Mucosa of descending colon (tissue), 3 donors: Measurements from ENCODE around the gene MRPS9. TPM values are rescaled to one million over a fixed set of nuclear protein-coding genes. Genes with fewer than 3 reads are reported as not detected.

Experiments used
- ATAC-seq: fragments of 200-7000 bp; cut with Tn5 transposase; one replicate; pipeline ENCODE4 v1.9.1; 2020; ENCODE audit warnings: mild to moderate bottlenecking, moderate library complexity
- DNase-seq, 3 donors: peaks; one replicate each; pipeline ENCODE4 v3.0.0-alpha.2; 2020
- H3K36me3 ChIP-seq: fragments of 200-600 bp; one replicate; pipeline ENCODE4 v1.8.0; 2021; ENCODE audit warnings: low read depth, mild to moderate bottlenecking
- H3K4me1 ChIP-seq: fragments of 200-600 bp; one replicate; pipeline ENCODE4 v1.8.0; 2021; ENCODE audit warnings: low read depth, mild to moderate bottlenecking
- H3K4me3 ChIP-seq: fragments of 200-600 bp; one replicate; pipeline ENCODE4 v1.8.0; 2021; ENCODE audit warnings: mild to moderate bottlenecking
- H3K9me3 ChIP-seq: fragments of 200-600 bp; one replicate; pipeline ENCODE4 v1.8.0; 2021; ENCODE audit warnings: mild to moderate bottlenecking
- intact Hi-C, 2 donors: fragments of 100-400 bp; cut with DNase I in 1 of 2; cut with micrococcal nuclease in 1 of 2; formaldehyde crosslinking; loops; one replicate each; pipeline versions ENCODE4 v1.11.0 to v1.11.1; 2022; cut with DNase I, micrococcal nuclease
- total RNA-seq, 3 donors: library from RNA; stranded (reverse); fragmentation: NEBNext Ultra II Directional in 2 of 3; extraction: Animal tissue kit (Norgen Biotek cat#: 25700) in 2 of 3; gene quantifications; one replicate each; pipeline versions ENCODE4 v1.2.1 to v1.2.4, GENCODE V29; 2021 to 2023
- TF ChIP-seq, protein P1 (sequence below): fragments of 200-600 bp; IDR thresholded peaks from one replicate; pipeline ENCODE4 v1.8.0; 2022; ENCODE audit warnings: antibody characterized with exemption, mild to moderate bottlenecking
- donor health status: DM: no; HTN: no; CAD: no; lungs with moderate emphysema.
- donor health status: DM: no; HTN: no; CAD: no.
- donor health status: DM: no; HTN: yes; CAD: no.

The MRPS9 gene
- total RNA-seq, 3 donors from 2014 or later: 20.5 to 29.6 (median 22.6) TPM

DNA sequence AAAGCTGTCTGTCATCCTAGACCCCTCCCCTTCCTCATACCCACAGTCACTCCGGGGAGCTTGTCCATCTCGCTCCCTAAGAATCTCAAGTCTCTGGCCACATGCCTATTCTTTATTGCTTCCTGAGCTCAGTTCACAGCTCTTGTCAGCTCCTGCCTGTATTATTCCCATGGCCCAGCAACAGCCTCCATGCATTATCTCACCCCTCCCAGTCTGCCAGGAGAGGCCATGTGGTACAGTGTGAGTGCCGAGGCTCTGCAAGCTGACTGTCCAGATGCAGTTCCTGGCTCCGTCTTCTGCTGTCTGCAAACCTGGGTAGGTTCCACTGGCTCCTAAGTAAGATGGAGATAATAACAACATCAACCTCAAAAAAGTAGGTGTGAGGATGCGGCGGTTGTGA, 79.7 kb downstream of the MRPS9 start:
- intact Hi-C loops: loop anchor here in 1 of 2 donors (5.0 kb wide), 1 partner anchor 120 kb away; no protein-coding TSS in a partner anchor
- no peaks in the 10 kb centered on the region for H3K36me3 ChIP-seq
- DNase-seq (no peak), ATAC-seq (no peak)
- no peaks in the 10 kb centered on the region for H3K9me3 ChIP-seq
- H3K4me1 ChIP-seq: no peaks in the 10 kb centered on the region
- H3K4me3 ChIP-seq: no peak overlapping the region
- TF ChIP-seq, protein P1, sequence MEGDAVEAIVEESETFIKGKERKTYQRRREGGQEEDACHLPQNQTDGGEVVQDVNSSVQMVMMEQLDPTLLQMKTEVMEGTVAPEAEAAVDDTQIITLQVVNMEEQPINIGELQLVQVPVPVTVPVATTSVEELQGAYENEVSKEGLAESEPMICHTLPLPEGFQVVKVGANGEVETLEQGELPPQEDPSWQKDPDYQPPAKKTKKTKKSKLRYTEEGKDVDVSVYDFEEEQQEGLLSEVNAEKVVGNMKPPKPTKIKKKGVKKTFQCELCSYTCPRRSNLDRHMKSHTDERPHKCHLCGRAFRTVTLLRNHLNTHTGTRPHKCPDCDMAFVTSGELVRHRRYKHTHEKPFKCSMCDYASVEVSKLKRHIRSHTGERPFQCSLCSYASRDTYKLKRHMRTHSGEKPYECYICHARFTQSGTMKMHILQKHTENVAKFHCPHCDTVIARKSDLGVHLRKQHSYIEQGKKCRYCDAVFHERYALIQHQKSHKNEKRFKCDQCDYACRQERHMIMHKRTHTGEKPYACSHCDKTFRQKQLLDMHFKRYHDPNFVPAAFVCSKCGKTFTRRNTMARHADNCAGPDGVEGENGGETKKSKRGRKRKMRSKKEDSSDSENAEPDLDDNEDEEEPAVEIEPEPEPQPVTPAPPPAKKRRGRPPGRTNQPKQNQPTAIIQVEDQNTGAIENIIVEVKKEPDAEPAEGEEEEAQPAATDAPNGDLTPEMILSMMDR: no peak

DNA sequence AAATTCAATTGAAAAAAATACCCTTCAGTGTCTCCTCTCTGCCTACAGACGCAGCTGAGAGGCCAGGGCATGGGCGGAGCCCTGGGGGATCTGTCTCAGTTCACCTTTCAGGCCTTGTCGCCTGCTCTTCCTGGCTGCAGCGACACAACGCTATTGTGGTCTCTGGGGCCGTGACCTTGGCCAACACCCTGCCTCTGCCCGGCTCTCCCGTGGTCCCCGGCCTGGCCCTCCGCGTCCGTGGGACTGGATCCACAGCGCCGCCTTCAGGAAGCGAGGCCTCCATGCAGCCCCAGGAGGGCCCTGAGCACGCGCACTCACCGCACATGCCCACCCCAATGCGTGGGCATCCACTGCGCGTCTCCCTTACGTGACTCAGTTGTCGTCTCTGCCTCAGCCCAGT, 81.1 kb downstream of the MRPS9 start:
- H3K4me3 ChIP-seq: no peak overlapping the region
- H3K9me3 ChIP-seq: no peaks in the 10 kb centered on the region
- H3K36me3 ChIP-seq: no peaks in the 10 kb centered on the region
- DNase-seq (no peak), ATAC-seq (no peak)
- H3K4me1 ChIP-seq: no peaks in the 10 kb centered on the region
- intact Hi-C loops: loop anchor here in 1 of 2 donors (5.0 kb wide), 1 partner anchor 118 kb away; no protein-coding TSS in a partner anchor
- TF ChIP-seq, protein P1: no peak

DNA sequence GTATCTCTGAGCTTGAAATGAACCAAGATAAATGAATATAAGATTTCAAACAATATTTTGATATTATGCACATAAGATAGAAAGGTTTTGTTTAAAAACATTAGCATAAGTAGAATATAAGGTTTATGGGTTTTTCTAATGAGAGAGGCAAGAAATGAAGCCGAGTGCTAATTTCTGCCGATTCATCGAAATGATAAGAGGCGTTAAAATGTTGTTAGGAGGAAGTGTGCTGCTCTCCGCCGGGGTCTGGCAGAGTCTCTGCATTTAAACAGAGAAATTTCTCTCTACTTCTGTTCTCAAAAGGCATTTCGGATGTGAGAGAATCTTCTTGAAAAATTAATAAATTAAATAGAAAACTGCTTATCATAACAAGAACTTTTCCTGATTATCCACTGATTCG, 83.6 kb downstream of the MRPS9 start:
- TF ChIP-seq, protein P1: no peak
- intact Hi-C loops: no loop called here
- H3K4me3 ChIP-seq: no peak overlapping the region
- H3K4me1 ChIP-seq: no peaks in the 10 kb centered on the region
- H3K36me3 ChIP-seq: no peaks in the 10 kb centered on the region
- no peaks in the 10 kb centered on the region for H3K9me3 ChIP-seq
- no peak for DNase-seq
- ATAC-seq: no peak

DNA sequence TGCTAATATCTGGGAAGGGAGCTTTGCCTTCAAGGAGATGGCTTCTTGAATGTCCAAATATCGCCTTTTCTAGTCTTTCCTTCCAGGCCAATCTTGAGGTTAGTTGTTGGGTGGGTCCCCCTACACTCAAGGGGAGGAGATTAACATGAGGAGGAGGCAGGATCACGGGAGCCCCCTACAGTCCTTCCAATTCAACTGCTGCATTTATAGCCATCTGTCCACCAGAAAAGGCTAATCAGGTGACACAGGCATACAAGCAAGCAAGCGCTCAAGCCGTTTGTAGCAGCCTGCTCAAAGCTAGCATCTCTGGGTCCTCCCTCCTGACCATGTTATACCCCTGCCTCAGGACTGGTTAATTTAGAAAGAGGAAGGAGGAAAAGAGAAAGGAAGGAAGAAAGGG, 87.6 kb downstream of the MRPS9 start:
- no peaks in the 10 kb centered on the region for H3K36me3 ChIP-seq
- H3K4me3 ChIP-seq: no peak overlapping the region
- no peaks in the 10 kb centered on the region for H3K9me3 ChIP-seq
- H3K4me1 ChIP-seq: no peaks in the 10 kb centered on the region
- DNase-seq (no peak), ATAC-seq (no peak)
- TF ChIP-seq, protein P1: no peak
- intact Hi-C loops: no loop called here

DNA sequence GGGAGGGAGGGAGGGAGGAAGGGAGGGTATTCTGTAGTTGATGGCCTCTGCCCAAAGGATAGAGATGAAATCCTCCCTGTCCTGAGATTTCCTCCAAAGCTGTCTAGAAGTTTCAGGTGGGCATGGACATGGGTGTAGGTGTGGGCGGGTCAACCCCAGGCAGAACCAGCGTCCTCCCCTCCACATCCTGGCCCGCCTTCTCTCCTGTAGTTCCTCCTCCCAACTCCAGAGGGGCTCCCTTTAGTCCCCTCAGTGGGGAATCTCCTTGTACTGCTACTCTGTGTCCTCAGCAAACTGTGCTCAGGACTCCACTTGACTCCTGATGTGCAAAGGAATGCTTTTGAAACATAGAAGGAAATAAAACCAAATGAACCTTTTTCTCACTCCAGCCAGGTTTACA, 88.1 kb downstream of the MRPS9 start:
- no peaks in the 10 kb centered on the region for H3K4me1 ChIP-seq
- intact Hi-C loops: no loop called here
- H3K36me3 ChIP-seq: no peaks in the 10 kb centered on the region
- no peak for ATAC-seq
- no peak overlapping the region for H3K4me3 ChIP-seq
- H3K9me3 ChIP-seq: no peaks in the 10 kb centered on the region
- TF ChIP-seq, protein P1: no peak
- DNase-seq: no peak

DNA sequence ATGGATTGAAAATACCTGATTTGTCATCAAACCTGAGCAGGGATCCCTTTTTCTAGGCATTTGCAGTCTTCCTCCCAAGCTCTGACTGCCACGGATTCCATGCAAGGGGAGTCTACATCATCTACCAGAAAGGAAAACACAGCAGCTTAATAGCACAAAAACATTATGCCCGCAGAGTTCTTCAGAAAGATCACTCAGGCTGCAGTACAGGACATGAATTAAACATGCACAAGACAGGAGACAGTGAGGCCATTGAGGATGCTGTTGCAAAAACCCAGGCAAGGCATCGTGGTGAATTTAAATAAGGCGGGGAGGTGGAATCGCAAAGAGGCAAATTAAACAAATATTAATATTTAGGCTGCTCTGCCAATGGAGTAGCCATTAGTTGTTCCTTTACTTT, 88.5 kb downstream of the MRPS9 start:
- ATAC-seq (no peak), DNase-seq (no peak)
- TF ChIP-seq, protein P1: no peak
- Histone ChIP-seq H3K9me3 (no peaks in the 10 kb centered on the region), H3K4me3 (no peak overlapping the region), H3K36me3 (no peaks in the 10 kb centered on the region), H3K4me1 (no peaks in the 10 kb centered on the region)
- intact Hi-C loops: no loop called here
